ENCODE data around the gene OTUD5.
"Not testable (repeated sequence)": the region's sequence is repeated elsewhere in the genome, so short reads cannot be mapped to it uniquely, and the experiment has no call there.

Gene OTUD5

GRCh38 chrX:48896611-48897011 lies 60.8 kb downstream of the OTUD5 start:
- 40% methylated on average over 7 of the region's 9 CpGs for WGBS
- Histone ChIP-seq H3K9me3 (ENCODE audit: insufficient read depth, low read depth, low read length) (no peaks in the 10 kb centered on the region), H3K27ac (ENCODE audit: low read depth, low read length) (peak overlapping the region; percentile 99), H3K27me3 (ENCODE audit: insufficient read depth, low read length) (no peaks in the 10 kb centered on the region), H3K4me1 (ENCODE audit: insufficient read depth, low read length) (no peaks in the 10 kb centered on the region), H3K9ac (ENCODE audit: low read depth, low read length) (peak overlapping the region; percentile 95), H3K36me3 (ENCODE audit: insufficient read depth, low read length) (peaks cover 27% of the 10 kb centered on the region), H3K4me3 (ENCODE audit: low read length) (peak overlapping the region; percentile 96)

DNA sequence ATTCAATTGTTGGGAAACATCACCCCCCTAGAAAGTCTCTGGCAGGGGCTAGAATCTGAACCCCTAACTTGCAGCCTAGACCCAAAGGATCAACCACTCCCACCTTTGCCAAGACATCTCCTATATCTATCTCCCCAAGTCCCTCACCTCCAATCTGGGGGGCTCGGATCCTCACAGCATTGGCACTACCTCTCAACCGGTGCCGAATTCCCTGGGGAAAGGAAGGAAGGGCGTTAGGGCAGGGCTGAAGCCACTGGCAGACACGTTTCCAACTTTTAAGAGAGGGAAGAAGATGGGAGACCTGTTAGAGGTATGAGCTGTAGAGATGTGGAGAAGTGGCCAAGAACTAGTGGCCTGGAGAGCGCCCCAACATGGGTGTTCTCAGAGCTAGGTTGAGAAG lies 62.5 kb downstream of the OTUD5 start:
- Histone ChIP-seq H3K36me3 (ENCODE audit: insufficient read depth, low read length) (peaks cover 20% of the 10 kb centered on the region), H3K9me3 (ENCODE audit: insufficient read depth, low read depth, low read length) (no peaks in the 10 kb centered on the region), H3K4me3 (ENCODE audit: low read length) (no peak overlapping the region), H3K27ac (ENCODE audit: low read depth, low read length) (no peak overlapping the region), H3K4me1 (ENCODE audit: insufficient read depth, low read length) (no peaks in the 10 kb centered on the region), H3K27me3 (ENCODE audit: insufficient read depth, low read length) (no peaks in the 10 kb centered on the region), H3K9ac (ENCODE audit: low read depth, low read length) (no peak overlapping the region)
- WGBS: 94% methylated on average over 4 of the region's 6 CpGs

- H3K9ac ChIP-seq (ENCODE audit: low read depth, low read length): no peak overlapping the region
These were observed 63.7 kb downstream of the OTUD5 start for GRCh38 chrX:48893556-48894348.

GRCh38 chrX:48892896-48893295 lies 64.5 kb downstream of the OTUD5 start:
- peaks cover 16% of the 10 kb centered on the region for H3K36me3 ChIP-seq (ENCODE audit: insufficient read depth, low read length)
- WGBS: 100% methylated on average over 3 of the region's 4 CpGs
- H3K9ac ChIP-seq (ENCODE audit: low read depth, low read length): no peak overlapping the region
- no peak overlapping the region for H3K27ac ChIP-seq (ENCODE audit: low read depth, low read length)
- no peaks in the 10 kb centered on the region for H3K27me3 ChIP-seq (ENCODE audit: insufficient read depth, low read length)
- no peaks in the 10 kb centered on the region for H3K4me1 ChIP-seq (ENCODE audit: insufficient read depth, low read length)
- no peaks in the 10 kb centered on the region for H3K9me3 ChIP-seq (ENCODE audit: insufficient read depth, low read depth, low read length)
- no peak overlapping the region for H3K4me3 ChIP-seq (ENCODE audit: low read length)

More at GRCh38 chrX:48893556-48894348, 63.7 kb downstream of the OTUD5 start:
- Histone ChIP-seq H3K9me3 (ENCODE audit: insufficient read depth, low read depth, low read length) (no peaks in the 10 kb centered on the region), H3K4me3 (ENCODE audit: low read length) (no peak overlapping the region), H3K27me3 (ENCODE audit: insufficient read depth, low read length) (no peaks in the 10 kb centered on the region), H3K36me3 (ENCODE audit: insufficient read depth, low read length) (peaks cover 16% of the 10 kb centered on the region), H3K27ac (ENCODE audit: low read depth, low read length) (no peak overlapping the region), H3K4me1 (ENCODE audit: insufficient read depth, low read length) (no peaks in the 10 kb centered on the region)
- WGBS: 95% methylated on average over 15 of the region's 16 CpGs

DNA sequence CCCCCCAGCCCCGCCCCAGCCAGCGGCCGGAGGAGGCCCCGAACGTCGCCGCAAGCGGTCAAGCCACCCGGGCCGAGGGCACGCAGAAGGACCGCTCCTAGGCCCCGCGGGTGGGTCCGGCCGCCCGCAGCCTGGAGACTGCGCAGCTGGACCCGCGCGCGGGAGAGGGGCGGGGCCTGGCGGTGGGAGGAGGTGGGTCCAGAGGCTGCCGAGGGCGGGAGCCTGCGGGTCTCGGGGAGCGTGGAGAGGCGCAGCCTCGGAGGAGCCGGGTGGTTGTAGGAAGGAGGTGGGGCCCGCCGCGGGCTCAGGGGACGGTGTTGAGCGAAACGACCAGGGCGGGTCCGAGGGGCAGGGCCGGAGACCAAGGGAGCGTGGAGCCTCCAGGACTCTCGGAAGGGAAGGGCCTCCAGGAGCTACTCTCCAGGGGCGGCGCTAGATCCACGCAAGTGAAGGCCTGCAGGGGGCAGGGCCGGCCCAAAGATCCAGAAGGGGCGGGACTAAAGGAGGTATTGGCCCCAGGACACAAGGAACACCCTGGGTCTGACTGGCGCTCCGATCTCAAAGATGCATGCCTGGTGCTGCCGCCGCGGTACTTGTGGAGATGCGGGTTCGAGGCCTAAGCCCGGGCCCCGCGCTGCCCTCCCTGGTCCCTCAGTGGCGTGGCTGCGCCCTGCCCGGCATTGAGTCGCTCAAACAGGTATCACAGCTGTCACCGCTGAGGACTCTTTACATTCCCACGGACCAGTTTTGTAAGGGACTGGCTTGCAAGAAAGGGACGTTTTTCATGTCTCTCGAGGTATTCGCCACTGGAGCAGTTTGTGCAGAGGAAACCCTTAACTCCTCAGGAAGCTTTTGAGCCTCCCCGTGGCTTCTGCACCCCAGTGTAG lies 65.8 kb downstream of the OTUD5 start:
- WGBS: 4% methylated on average over 68 of the region's 68 CpGs

GRCh38 chrX:48890934-48891401 lies 66.4 kb downstream of the OTUD5 start:
- Histone ChIP-seq H3K36me3 (ENCODE audit: insufficient read depth, low read length) (peaks cover 16% of the 10 kb centered on the region), H3K9ac (ENCODE audit: low read depth, low read length) (peak overlapping the region; percentile 40; the same call in 1 of the 2 replicates), H3K4me3 (ENCODE audit: low read length) (peak overlapping the region; percentile 55), H3K27ac (ENCODE audit: low read depth, low read length) (no peak overlapping the region), H3K27me3 (ENCODE audit: insufficient read depth, low read length) (no peaks in the 10 kb centered on the region), H3K4me1 (ENCODE audit: insufficient read depth, low read length) (no peaks in the 10 kb centered on the region), H3K9me3 (ENCODE audit: insufficient read depth, low read depth, low read length) (no peaks in the 10 kb centered on the region)
- WGBS: under 1% methylated on average over 35 of the region's 35 CpGs

More for the DNA sequence above, 65.8 kb downstream of the OTUD5 start:
- Histone ChIP-seq H3K27ac (ENCODE audit: low read depth, low read length) (no peak overlapping the region), H3K9me3 (ENCODE audit: insufficient read depth, low read depth, low read length) (no peaks in the 10 kb centered on the region), H3K4me1 (ENCODE audit: insufficient read depth, low read length) (no peaks in the 10 kb centered on the region), H3K9ac (ENCODE audit: low read depth, low read length) (peak overlapping the region; percentile 40; the same call in 1 of the 2 replicates), H3K4me3 (ENCODE audit: low read length) (peak overlapping the region; percentile 55), H3K36me3 (ENCODE audit: insufficient read depth, low read length) (peaks cover 16% of the 10 kb centered on the region), H3K27me3 (ENCODE audit: insufficient read depth, low read length) (no peaks in the 10 kb centered on the region)

DNA sequence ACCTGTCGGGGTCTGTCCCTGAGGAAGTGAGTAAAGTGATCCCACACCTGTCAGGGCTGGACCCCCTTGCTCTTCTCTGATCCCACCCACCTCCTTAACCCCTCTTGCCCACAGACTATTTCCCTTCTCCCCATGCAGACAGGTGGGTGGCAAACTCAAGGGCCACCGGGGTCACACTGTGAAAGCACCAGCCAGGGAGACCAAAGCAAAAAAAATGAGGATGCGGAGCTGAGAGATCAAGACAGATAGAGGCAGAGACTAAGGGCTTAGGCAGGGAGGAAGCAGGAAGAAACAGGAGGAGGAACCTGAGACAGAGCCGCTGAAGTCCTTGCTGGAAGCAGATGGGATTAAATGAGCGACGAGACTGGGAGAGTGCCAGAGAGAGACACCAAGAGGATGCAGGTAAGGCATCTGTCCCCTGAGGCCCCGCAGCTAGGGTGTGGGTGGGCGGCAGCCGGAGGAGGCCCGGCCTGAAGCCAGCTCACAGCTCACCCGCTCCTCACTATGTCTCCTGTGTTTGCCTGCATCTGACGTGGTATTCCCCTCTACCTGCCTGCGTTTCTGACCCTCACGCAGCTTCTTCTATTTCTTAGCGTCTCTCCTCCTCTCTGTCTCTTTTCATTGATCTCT lies 67.0 kb downstream of the OTUD5 start:
- peak overlapping the region; percentile 55 for H3K4me3 ChIP-seq (ENCODE audit: low read length)
- peaks cover 16% of the 10 kb centered on the region for H3K36me3 ChIP-seq (ENCODE audit: insufficient read depth, low read length)
- WGBS: 26% methylated on average over 15 of the region's 15 CpGs
- H3K9me3 ChIP-seq (ENCODE audit: insufficient read depth, low read depth, low read length): no peaks in the 10 kb centered on the region
- no peak overlapping the region for H3K27ac ChIP-seq (ENCODE audit: low read depth, low read length)
- no peak overlapping the region for H3K9ac ChIP-seq (ENCODE audit: low read depth, low read length)
- no peaks in the 10 kb centered on the region for H3K4me1 ChIP-seq (ENCODE audit: insufficient read depth, low read length)
- no peaks in the 10 kb centered on the region for H3K27me3 ChIP-seq (ENCODE audit: insufficient read depth, low read length)

DNA sequence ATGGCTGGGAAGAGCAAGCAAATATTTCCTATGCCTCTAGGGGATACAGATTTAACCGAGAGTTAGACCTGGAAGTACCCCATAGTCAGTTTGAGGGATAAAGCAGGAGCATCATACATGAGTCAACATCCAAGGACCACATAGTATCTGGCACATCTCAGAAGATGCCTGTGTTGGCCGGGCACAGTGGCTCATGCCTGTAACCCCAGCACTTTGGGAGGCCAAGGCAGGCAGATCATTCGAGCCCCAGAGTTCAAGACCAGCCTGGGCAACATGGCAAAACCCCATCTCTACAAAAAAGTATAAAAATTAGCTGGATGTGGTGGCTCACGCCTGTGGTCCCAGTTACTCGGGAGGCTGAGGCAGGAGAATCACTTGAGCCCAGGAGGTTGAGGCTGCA lies 70.8 kb downstream of the OTUD5 start:
- H3K27ac ChIP-seq (ENCODE audit: low read depth, low read length); H3K27me3 ChIP-seq (ENCODE audit: insufficient read depth, low read length); H3K9me3 ChIP-seq (ENCODE audit: insufficient read depth, low read depth, low read length); H3K4me1 ChIP-seq (ENCODE audit: insufficient read depth, low read length); H3K9ac ChIP-seq (ENCODE audit: low read depth, low read length); H3K36me3 ChIP-seq (ENCODE audit: insufficient read depth, low read length); H3K4me3 ChIP-seq (ENCODE audit: low read length): not testable (repeated sequence)
- WGBS: 84% methylated on average over 5 of the region's 5 CpGs

DNA sequence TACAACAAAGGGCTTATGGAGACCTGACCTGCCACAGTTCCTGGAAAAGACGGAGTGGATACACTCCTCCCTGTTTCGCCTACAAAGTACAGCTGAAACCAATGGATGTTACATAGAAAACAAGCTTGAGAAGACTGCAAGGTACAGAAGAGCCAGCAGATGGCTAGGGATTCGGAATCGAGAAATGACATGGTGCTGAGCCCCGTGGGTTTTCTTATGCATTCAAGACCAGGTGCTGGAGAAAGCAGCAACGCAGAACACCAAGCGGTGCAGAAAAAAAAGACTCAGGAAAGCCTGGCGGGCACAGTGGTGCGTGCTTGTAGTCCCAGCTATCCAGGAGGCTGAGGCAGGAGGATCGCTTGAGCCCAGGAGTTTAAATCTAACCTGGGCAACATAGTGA lies 73.7 kb downstream of the OTUD5 start:
- H3K27ac ChIP-seq (ENCODE audit: low read depth, low read length): no peak overlapping the region
- no peaks in the 10 kb centered on the region for H3K4me1 ChIP-seq (ENCODE audit: insufficient read depth, low read length)
- H3K9ac ChIP-seq (ENCODE audit: low read depth, low read length): no peak overlapping the region
- H3K36me3 ChIP-seq (ENCODE audit: insufficient read depth, low read length): no peaks in the 10 kb centered on the region
- 83% methylated on average over 10 of the region's 10 CpGs for WGBS
- H3K27me3 ChIP-seq (ENCODE audit: insufficient read depth, low read length): no peaks in the 10 kb centered on the region
- H3K4me3 ChIP-seq (ENCODE audit: low read length): no peak overlapping the region
- H3K9me3 ChIP-seq (ENCODE audit: insufficient read depth, low read depth, low read length): no peaks in the 10 kb centered on the region

GRCh38 chrX:48876944-48877343 lies 80.5 kb downstream of the OTUD5 start:
- not testable (repeated sequence) for H3K27ac ChIP-seq (ENCODE audit: low read depth, low read length); H3K9ac ChIP-seq (ENCODE audit: low read depth, low read length); H3K27me3 ChIP-seq (ENCODE audit: insufficient read depth, low read length); H3K4me3 ChIP-seq (ENCODE audit: low read length); H3K9me3 ChIP-seq (ENCODE audit: insufficient read depth, low read depth, low read length); H3K36me3 ChIP-seq (ENCODE audit: insufficient read depth, low read length); H3K4me1 ChIP-seq (ENCODE audit: insufficient read depth, low read length)
- 90% methylated on average over 2 of the region's 4 CpGs for WGBS

Measured in HUES64 (cell line).